GM18511 (cell line): ENCODE data around the gene RIPPLY3.

Source experiments
- ATAC-seq: cut with Tn5 transposase; IDR thresholded peaks from one replicate; pipeline ENCODE4 v1.9.1; 2021; ENCODE audit warnings: mild to moderate bottlenecking, moderate library complexity; ENCODE audit not compliant: unreplicated experiment

Gene RIPPLY3

GRCh38 chr21:37058261-37058660, 51.8 kb downstream of the RIPPLY3 start:
- no peak for ATAC-seq

DNA sequence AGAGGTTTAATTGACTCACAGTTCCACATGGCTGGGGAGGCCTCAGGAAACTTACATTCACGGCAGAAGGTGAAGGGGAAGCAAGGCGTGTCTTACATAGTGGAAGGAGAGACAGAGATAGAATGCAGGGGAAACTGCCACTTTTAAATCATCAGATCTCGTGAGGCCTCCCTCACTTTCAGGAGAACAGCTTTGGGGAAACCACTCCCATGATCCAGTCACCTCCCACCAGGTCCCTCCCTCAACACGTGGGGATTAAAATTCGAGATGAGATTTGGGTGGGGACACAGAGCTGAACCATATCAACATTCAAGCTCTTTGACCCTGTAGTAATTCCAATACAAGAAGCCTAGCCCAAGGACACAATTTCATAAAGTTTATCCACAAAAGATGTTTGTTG, 52.7 kb downstream of the RIPPLY3 start:
- no peak for ATAC-seq

DNA sequence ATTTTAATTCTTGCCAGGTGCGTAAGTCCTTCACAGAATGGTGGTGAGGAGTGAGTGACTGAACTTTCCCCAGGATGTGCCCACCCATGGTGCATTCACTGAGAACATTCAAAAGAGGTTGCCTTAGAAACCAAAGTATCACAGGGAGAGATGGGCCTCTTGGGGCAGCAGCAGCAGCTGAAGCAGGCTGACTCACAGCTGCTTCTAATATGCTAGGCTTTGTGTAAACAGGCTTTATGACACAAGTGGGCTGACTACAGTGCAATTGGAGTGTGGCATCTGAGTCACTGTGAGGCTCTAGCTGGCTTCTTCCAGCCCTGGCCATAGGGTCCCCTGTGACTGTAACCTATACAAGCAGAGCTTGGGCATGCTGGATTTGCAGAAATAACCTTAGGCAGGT, 53.8 kb downstream of the RIPPLY3 start:
- no peak for ATAC-seq

GRCh38 chr21:37061926-37062592, 55.6 kb downstream of the RIPPLY3 start:
- ATAC-seq: no peak

GRCh38 chr21:37062593-37062935, 56.1 kb downstream of the RIPPLY3 start:
- no peak for ATAC-seq

DNA sequence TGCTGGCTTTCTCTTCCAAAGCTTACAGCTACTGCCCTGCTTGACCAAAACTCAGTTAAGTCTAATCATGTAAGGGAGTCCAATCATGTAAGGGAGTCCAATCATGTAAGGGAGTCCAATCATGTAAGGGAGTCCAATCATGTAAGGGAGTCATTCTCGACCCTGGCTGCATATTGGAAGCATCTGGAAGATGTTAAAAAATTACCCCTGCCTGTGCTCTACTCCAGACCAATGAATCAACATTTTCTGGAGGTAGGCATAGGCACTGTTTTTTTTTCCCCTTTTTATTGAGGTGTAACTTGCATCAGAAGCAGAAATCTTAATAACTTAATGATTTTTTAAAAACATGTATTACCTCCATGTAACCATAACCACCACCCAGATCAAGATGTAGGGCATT, 56.9 kb downstream of the RIPPLY3 start:
- no peak for ATAC-seq

- no peak for ATAC-seq
Measured at GRCh38 chr21:37064841-37065240, 58.3 kb downstream of the RIPPLY3 start.

GRCh38 chr21:37065561-37066177, 59.2 kb downstream of the RIPPLY3 start:
- no peak for ATAC-seq
